HCEC 1CT (cell line): Measurements from ENCODE around the gene UPK1A.

Experiments used
- DNase-seq: peaks from one replicate; pipeline ENCODE4 v3.0.0-alpha.2; 2017

UPK1A gene

GRCh38 chr19:35693422-35693821, 27.1 kb downstream of the UPK1A start:
- DNase-seq = no peak

- DNase-seq = peak; percentile 77
These were observed 27.7 kb downstream of the UPK1A start for GRCh38 chr19:35693835-35694599.

- no peak for DNase-seq
These were observed 29.6 kb downstream of the UPK1A start for GRCh38 chr19:35695895-35696422.

GRCh38 chr19:35696835-35697234, 30.5 kb downstream of the UPK1A start:
- no peak for DNase-seq

GRCh38 chr19:35702223-35703012, 36.1 kb downstream of the UPK1A start:
- DNase-seq = peak; percentile 96

GRCh38 chr19:35703343-35703742, 37.0 kb downstream of the UPK1A start:
- DNase-seq = no peak

GRCh38 chr19:35704218-35704617, 37.9 kb downstream of the UPK1A start, which contains the start of gene ZBTB32:
Gene ZBTB32 (plus strand): TSS chr19:35704558. CDS start chr19:35714627, 10,069 bp downstream.
- DNase-seq = no peak

- no peak for DNase-seq
These were observed 42.1 kb downstream of the UPK1A start for GRCh38 chr19:35708391-35708790.

- DNase-seq = no peak
These were observed 44.7 kb downstream of the UPK1A start for GRCh38 chr19:35710784-35711723.

- no peak for DNase-seq
These were observed 46.5 kb downstream of the UPK1A start for GRCh38 chr19:35712567-35713505.

GRCh38 chr19:35713506-35713850, 47.2 kb downstream of the UPK1A start:
- no peak for DNase-seq

GRCh38 chr19:35713904-35714495, 47.7 kb downstream of the UPK1A start:
- no peak for DNase-seq

- DNase-seq = no peak
These were observed 48.5 kb downstream of the UPK1A start for GRCh38 chr19:35714601-35715354.

GRCh38 chr19:35715355-35715809, 49.1 kb downstream of the UPK1A start:
- DNase-seq = no peak

- DNase-seq = peak; percentile 42
These were observed 49.9 kb downstream of the UPK1A start for GRCh38 chr19:35715981-35716800.

- DNase-seq = peak; percentile 85
These were observed 50.7 kb downstream of the UPK1A start for GRCh38 chr19:35716801-35717664.

GRCh38 chr19:35717665-35718344, 51.5 kb downstream of the UPK1A start, which contains the start of gene KMT2B:
Gene KMT2B (plus strand): TSS chr19:35718003. CDS start chr19:35718019, 16 bp downstream.
- peak; percentile 97 for DNase-seq
